ENCODE measurements around the gene FBXO30. TPM values are rescaled to one million over a fixed set of nuclear protein-coding genes. Genes with fewer than 3 reads are reported as not detected.
A peak's percentile ranks its signal among the peaks of the same experiment; 100 is the strongest.

FBXO30 gene
- total and polyA plus RNA-seq, 2 experiments from 2014 or later = 8.5 to 12.6 TPM

- Histone ChIP-seq H3K79me2 (ENCODE audit: insufficient read depth) (no peaks in the 10 kb centered on the region), H4K20me1 (ENCODE audit: insufficient read depth) (no peaks in the 10 kb centered on the region), H3K9me2 (ENCODE audit: insufficient read depth) (no peaks in the 10 kb centered on the region), H3K36me3 (ENCODE audit: low read depth) (no peaks in the 10 kb centered on the region), H3K4me1 (ENCODE audit: insufficient read depth) (peaks cover 12% of the 10 kb centered on the region; the same call in 1 of the 2 replicates), H2AFZ (no peak overlapping the region), H3F3A (ENCODE audit: insufficient read depth) (no peaks in the 10 kb centered on the region), H3K9me3 (ENCODE audit: low read depth) (no peaks in the 10 kb centered on the region), H3K4me3 (no peak overlapping the region), H3K27ac (no peak overlapping the region), H3K9ac (no peak overlapping the region), H3K27me3 (replicated peaks; ENCODE audit: insufficient read depth) (no peaks in the 10 kb centered on the region), H3K4me2 (ENCODE audit: unreplicated experiment) (no peak overlapping the region)
- TF ChIP-seq EZH2phosphoT487 (IDR thresholded peaks at IDR 0.05; ENCODE audit: insufficient read depth, low read depth) (no peak), EZH2 (IDR thresholded peaks at IDR 0.05; ENCODE audit: insufficient read depth, poor library complexity, severe bottlenecking) (no peak)
- DNase-seq = peak; percentile 31
- WGBS, 2 experiments (ENCODE audit: low coverage in 1 of 2, low lambda C conversion rate in 2 of 2, missing lambda C conversion rate in 2 of 2) = 10 to 16% methylated on average over 2 of the region's 2 CpGs
- in situ Hi-C loops (cut with MboI) = no loop called here
These were observed 36.1 kb upstream of the FBXO30 start for GRCh38 chr6:145850671-145851070.

GRCh38 chr6:145848541-145848940 lies 33.9 kb upstream of the FBXO30 start:
- Histone ChIP-seq H3K9ac (no peak overlapping the region), H3K4me1 (ENCODE audit: insufficient read depth) (peaks cover 12% of the 10 kb centered on the region; the same call in 1 of the 2 replicates), H3K27ac (no peak overlapping the region), H3K36me3 (ENCODE audit: low read depth) (no peaks in the 10 kb centered on the region), H3K9me3 (ENCODE audit: low read depth) (no peaks in the 10 kb centered on the region), H3F3A (ENCODE audit: insufficient read depth) (no peaks in the 10 kb centered on the region), H3K27me3 (replicated peaks; ENCODE audit: insufficient read depth) (no peaks in the 10 kb centered on the region), H3K9me2 (ENCODE audit: insufficient read depth) (no peaks in the 10 kb centered on the region), H2AFZ (no peak overlapping the region), H3K4me3 (no peak overlapping the region), H4K20me1 (ENCODE audit: insufficient read depth) (no peaks in the 10 kb centered on the region), H3K79me2 (ENCODE audit: insufficient read depth) (no peaks in the 10 kb centered on the region), H3K4me2 (ENCODE audit: unreplicated experiment) (no peak overlapping the region)
- in situ Hi-C loops (cut with MboI) = no loop called here
- no peak for DNase-seq
- 96 to 100% methylated on average over 2 of the region's 2 CpGs for WGBS, 2 experiments (ENCODE audit: low coverage in 1 of 2, low lambda C conversion rate in 2 of 2, missing lambda C conversion rate in 2 of 2)
- no peak for TF ChIP-seq EZH2phosphoT487 (IDR thresholded peaks at IDR 0.05; ENCODE audit: insufficient read depth, low read depth)
- no peak for TF ChIP-seq EZH2 (IDR thresholded peaks at IDR 0.05; ENCODE audit: insufficient read depth, poor library complexity, severe bottlenecking)

GRCh38 chr6:145845557-145845956 lies 31.0 kb upstream of the FBXO30 start:
- Histone ChIP-seq H4K20me1 (ENCODE audit: insufficient read depth) (no peaks in the 10 kb centered on the region), H3K9ac (no peak overlapping the region), H3K9me3 (ENCODE audit: low read depth) (no peaks in the 10 kb centered on the region), H3K9me2 (ENCODE audit: insufficient read depth) (no peaks in the 10 kb centered on the region), H3K79me2 (ENCODE audit: insufficient read depth) (no peaks in the 10 kb centered on the region), H3K4me1 (ENCODE audit: insufficient read depth) (peaks cover 7% of the 10 kb centered on the region; the same call in 1 of the 2 replicates), H3K4me3 (no peak overlapping the region), H3K36me3 (ENCODE audit: low read depth) (no peaks in the 10 kb centered on the region), H3K4me2 (ENCODE audit: unreplicated experiment) (no peak overlapping the region), H3K27me3 (replicated peaks; ENCODE audit: insufficient read depth) (no peaks in the 10 kb centered on the region), H3K27ac (no peak overlapping the region), H3F3A (ENCODE audit: insufficient read depth) (no peaks in the 10 kb centered on the region), H2AFZ (no peak overlapping the region)
- whole genome bisulfite sequencing, 2 experiments (ENCODE audit: low coverage in 1 of 2, low lambda C conversion rate in 2 of 2, missing lambda C conversion rate in 2 of 2) = 97 to 99% methylated on average over 3 of the region's 3 CpGs
- in situ Hi-C loops (cut with MboI) = no loop called here
- TF ChIP-seq EZH2phosphoT487 (IDR thresholded peaks at IDR 0.05; ENCODE audit: insufficient read depth, low read depth) = no peak
- TF ChIP-seq EZH2 (IDR thresholded peaks at IDR 0.05; ENCODE audit: insufficient read depth, poor library complexity, severe bottlenecking) = no peak
- no peak for DNase-seq

GRCh38 chr6:145844933-145845540 lies 30.4 kb upstream of the FBXO30 start:
- Histone ChIP-seq H3K9me2 (ENCODE audit: insufficient read depth) (no peaks in the 10 kb centered on the region), H3K4me3 (no peak overlapping the region), H3F3A (ENCODE audit: insufficient read depth) (no peaks in the 10 kb centered on the region), H3K27ac (no peak overlapping the region), H3K36me3 (ENCODE audit: low read depth) (no peaks in the 10 kb centered on the region), H3K27me3 (replicated peaks; ENCODE audit: insufficient read depth) (no peaks in the 10 kb centered on the region), H2AFZ (no peak overlapping the region), H3K4me1 (ENCODE audit: insufficient read depth) (peaks cover 2% of the 10 kb centered on the region; the same call in 1 of the 2 replicates), H3K9me3 (ENCODE audit: low read depth) (no peaks in the 10 kb centered on the region), H3K9ac (no peak overlapping the region), H4K20me1 (ENCODE audit: insufficient read depth) (no peaks in the 10 kb centered on the region), H3K79me2 (ENCODE audit: insufficient read depth) (no peaks in the 10 kb centered on the region), H3K4me2 (ENCODE audit: unreplicated experiment) (no peak overlapping the region)
- TF ChIP-seq EZH2phosphoT487 (IDR thresholded peaks at IDR 0.05; ENCODE audit: insufficient read depth, low read depth) = no peak
- no peak for TF ChIP-seq EZH2 (IDR thresholded peaks at IDR 0.05; ENCODE audit: insufficient read depth, poor library complexity, severe bottlenecking)
- 37 to 38% methylated on average over 4 of the region's 4 CpGs for WGBS, 2 experiments (ENCODE audit: low coverage in 1 of 2, low lambda C conversion rate in 2 of 2, missing lambda C conversion rate in 2 of 2)
- peak; percentile 47 for DNase-seq
- in situ Hi-C loops (cut with MboI) = no loop called here
